ENCODE data around the gene UST. TPM values are rescaled to one million over a fixed set of nuclear protein-coding genes. Genes with fewer than 3 reads are reported as not detected.

UST gene
- total RNA-seq, 1 experiment from 2014 or later: 6.1 TPM

- DNase-seq (ENCODE audit: low read depth, low spot score): no peak
- Histone ChIP-seq H2AFZ (ENCODE audit: low read depth, low read length, poor library complexity, severe bottlenecking) (no peak overlapping the region), H3K36me3 (ENCODE audit: control insufficient read depth in 1 of 2, insufficient read depth in 2 of 2, low read length in 2 of 2) (no peaks in the 10 kb centered on the region), H3K4me2 (ENCODE audit: low read length) (no peak overlapping the region), H3K27me3 (ENCODE audit: insufficient read depth, low read length) (no peaks in the 10 kb centered on the region), H3K27ac (ENCODE audit: low read depth, low read length) (no peak overlapping the region), H4K20me1 (ENCODE audit: insufficient read depth) (no peaks in the 10 kb centered on the region), H3K9ac (ENCODE audit: low read length) (no peak overlapping the region), H3K9me3 (ENCODE audit: control insufficient read depth in 1 of 2, insufficient read depth in 1 of 2, low read depth in 1 of 2, low read length in 2 of 2) (no peaks in the 10 kb centered on the region), H3K79me2 (ENCODE audit: insufficient read depth, low read length) (no peaks in the 10 kb centered on the region), H3K4me1 (ENCODE audit: control insufficient read depth in 1 of 2, insufficient read depth in 2 of 2, low read length in 2 of 2) (no peaks in the 10 kb centered on the region), H3K9me2 (ENCODE audit: insufficient read depth) (no peaks in the 10 kb centered on the region), H3K4me3 (replicated peaks in 1 of 2; ENCODE audit: low read depth in 1 of 2, low read length in 2 of 2) (no peak overlapping the region)
- intact Hi-C loops (cut with micrococcal nuclease): no loop called here
- ChIA-PET CTCF (no interaction called here), RAD21 (ENCODE audit: low non-redundant PET in 1 of 2, low total read pairs in 2 of 2, uncharacterized antibody in 2 of 2, unreplicated experiment in 2 of 2) (no interaction called here), POLR2A (no interaction called here)
- ATAC-seq: no peak
- TF ChIP-seq ELF1 (IDR thresholded peaks at IDR 0.05; ENCODE audit: borderline replicate concordance, low read depth) (no peak), RAD21 (IDR thresholded peaks at IDR 0.05; ENCODE audit: low read depth) (no peak), ATF3 (IDR thresholded peaks at IDR 0.05) (no peak), TCF7L2 (IDR thresholded peaks at IDR 0.05; ENCODE audit: borderline replicate concordance, extremely low read depth, insufficient read depth, insufficient read length) (no peak), SP1 (IDR thresholded peaks at IDR 0.05; ENCODE audit: low read depth) (no peak), EZH2 (IDR thresholded peaks at IDR 0.05) (no peak), YY1 (IDR thresholded peaks at IDR 0.05; ENCODE audit: extremely low read depth, insufficient replicate concordance, low read depth, low read length) (no peak), CTCF (IDR thresholded peaks at IDR 0.05 in 2 of 3, conservative IDR thresholded peaks at IDR 0.05 in 1 of 3; ENCODE audit: borderline replicate concordance in 1 of 3, insufficient read depth in 1 of 3, low read depth in 2 of 3, low read length in 2 of 3) (no peak), FOSL1 (IDR thresholded peaks at IDR 0.05; ENCODE audit: low read depth) (no peak), SIN3A (IDR thresholded peaks at IDR 0.05; ENCODE audit: low read depth) (no peak)
- no TSS peak for BruUV-seq (replicated peaks)
Observed at GRCh38 chr6:149111556-149112115, 364.8 kb downstream of the UST start.
